Measurements from ENCODE around the gene DAP3.
"Not testable (repeated sequence)": the region's sequence is repeated elsewhere in the genome, so short reads cannot be mapped to it uniquely, and the experiment has no call there.

The DAP3 gene

GRCh38 chr1:155687705-155688323 lies 1.1 kb upstream of the DAP3 start:
- not testable (repeated sequence) for DNase-seq

GRCh38 chr1:155688324-155689080 lies 389 bp upstream of the DAP3 start, which contains the start of gene YY1AP1:
Gene YY1AP1, minus strand, starts transcription at chr1:155688774. Its CDS starts 8,338 bp downstream, at chr1:155680436.
- peak; percentile 98 for DNase-seq

GRCh38 chr1:155691992-155692528 lies 3.2 kb downstream of the DAP3 start:
- DNase-seq, result no peak

- DNase-seq, result no peak
Observed at GRCh38 chr1:155694167-155694566, 5.3 kb downstream of the DAP3 start.

GRCh38 chr1:155695072-155695471 lies 6.2 kb downstream of the DAP3 start:
- DNase-seq, result no peak

- DNase-seq, result no peak
Observed at GRCh38 chr1:155695608-155696007, 6.7 kb downstream of the DAP3 start.

- no peak for DNase-seq
Observed at GRCh38 chr1:155696524-155696923, 7.6 kb downstream of the DAP3 start.

GRCh38 chr1:155697046-155697445 lies 8.2 kb downstream of the DAP3 start:
- DNase-seq, result no peak

- DNase-seq, result not testable (repeated sequence)
Observed at GRCh38 chr1:155697616-155698015, 8.7 kb downstream of the DAP3 start.

GRCh38 chr1:155698382-155699038 lies 9.6 kb downstream of the DAP3 start:
- no peak for DNase-seq

GRCh38 chr1:155699062-155699461 lies 10.2 kb downstream of the DAP3 start:
- DNase-seq, result not testable (repeated sequence)

- DNase-seq, result not testable (repeated sequence)
Observed at GRCh38 chr1:155701675-155702074, 12.8 kb downstream of the DAP3 start.

GRCh38 chr1:155703216-155703615 lies 14.3 kb downstream of the DAP3 start:
- no peak for DNase-seq

- DNase-seq, result not testable (repeated sequence)
Observed at GRCh38 chr1:155704414-155704813, 15.5 kb downstream of the DAP3 start.

- DNase-seq, result no peak
Observed at GRCh38 chr1:155706139-155706538, 17.2 kb downstream of the DAP3 start.

- DNase-seq, result no peak
Observed at GRCh38 chr1:155709391-155709790, 20.5 kb downstream of the DAP3 start.

- not testable (repeated sequence) for DNase-seq
Observed at GRCh38 chr1:155711457-155711856, 22.6 kb downstream of the DAP3 start.

- not testable (repeated sequence) for DNase-seq
Observed at GRCh38 chr1:155712636-155713035, 23.7 kb downstream of the DAP3 start.

GRCh38 chr1:155713075-155713474 lies 24.2 kb downstream of the DAP3 start:
- no peak for DNase-seq

- not testable (repeated sequence) for DNase-seq
Observed at GRCh38 chr1:155715056-155715455, 26.2 kb downstream of the DAP3 start.

- DNase-seq, result no peak
Observed at GRCh38 chr1:155715777-155716176, 26.9 kb downstream of the DAP3 start.

GRCh38 chr1:155717041-155717440 lies 28.1 kb downstream of the DAP3 start:
- DNase-seq, result no peak

GRCh38 chr1:155718524-155719115 lies 29.7 kb downstream of the DAP3 start:
- not testable (repeated sequence) for DNase-seq
